Erythroblast (primary cell): Measurements from ENCODE around the gene WDR1.

Experiments
- GATA1 ChIP-seq: IDR thresholded peaks from 2 replicates; pipeline ENCODE4 v1.6.1; 2011; ENCODE audit warnings: low read depth, mild to moderate bottlenecking, control low read depth, low read length, moderate library complexity
- POLR2A ChIP-seq: IDR thresholded peaks from 2 replicates; pipeline ENCODE4 v1.6.1; 2011; ENCODE audit warnings: mild to moderate bottlenecking, low read length

DNA sequence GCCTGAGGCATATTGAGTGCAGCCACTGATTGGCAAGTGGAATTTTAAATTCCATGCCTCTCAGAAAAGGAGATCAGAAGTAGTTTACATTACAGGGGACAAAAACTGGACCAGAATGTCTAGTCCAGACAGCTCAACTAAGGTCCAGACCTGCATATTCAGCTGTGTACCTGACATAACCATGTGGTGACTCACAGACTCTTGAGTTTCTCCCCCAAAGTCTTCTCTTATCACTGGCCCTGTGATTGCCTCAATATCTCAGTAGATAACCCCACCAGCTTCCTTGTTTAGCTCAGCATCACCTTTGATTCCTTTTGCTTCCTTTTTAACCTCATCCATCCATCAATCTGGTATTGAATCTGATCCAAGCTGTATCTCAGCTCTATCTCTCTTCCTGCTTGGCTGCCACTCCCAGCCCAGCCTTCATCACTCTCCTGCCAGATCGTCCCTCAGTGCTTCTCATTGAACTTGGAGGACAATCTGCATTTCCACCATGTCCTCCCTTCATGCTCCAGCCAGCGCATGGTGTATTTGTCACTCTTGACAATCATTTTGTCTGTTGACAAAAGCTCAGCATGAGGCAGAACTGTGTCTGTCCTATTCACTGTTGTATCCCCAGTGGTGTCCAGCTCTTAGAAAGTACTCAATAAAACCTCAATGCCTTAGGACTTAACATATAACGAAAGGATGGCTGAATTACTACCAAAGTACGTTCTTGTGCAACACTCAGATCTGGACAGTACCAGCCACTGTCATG lies 67.5 kb downstream of the WDR1 start:
- no peak for TF ChIP-seq POLR2A
- no peak for TF ChIP-seq GATA1
